ENCODE data around the gene PACRG. TPM values are rescaled to one million over a fixed set of nuclear protein-coding genes. Genes with fewer than 3 reads are reported as not detected.

Gene PACRG
- total and polyA plus RNA-seq, 2 of the 4 experiments (the other 2 are of a cell fraction): not detected

DNA sequence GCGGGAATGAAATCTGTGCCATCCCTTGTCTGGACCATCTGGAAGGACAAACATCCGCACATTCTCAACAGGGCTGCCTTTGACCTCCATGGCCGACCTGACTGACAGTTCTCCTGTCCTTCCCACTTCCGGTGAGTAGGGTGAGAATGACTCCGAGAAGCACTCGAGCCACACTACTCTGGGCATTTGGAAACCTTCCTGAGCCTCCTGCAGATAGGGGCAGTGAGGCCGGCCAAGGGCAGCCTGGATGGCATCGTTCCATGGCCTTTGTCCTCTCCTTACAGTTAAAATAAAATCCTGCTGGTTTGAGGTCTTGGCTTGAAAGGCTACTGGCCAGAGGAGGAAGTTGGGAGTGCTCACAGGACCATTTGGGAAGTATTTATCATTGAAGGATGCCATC is 615.8 kb downstream of the PACRG start:
- Histone ChIP-seq H3K4me3 (ENCODE audit: insufficient read depth, low read depth, low read length) (no peak overlapping the region), H3K79me1 (ENCODE audit: low read depth in 1 of 2, low read length in 2 of 2) (no peaks in the 10 kb centered on the region), H2BK120ac (ENCODE audit: low read depth, low read length) (no peak overlapping the region), H2AK5ac (ENCODE audit: low read depth, low read length) (no peak overlapping the region), H3K23ac (ENCODE audit: low read depth, low read length) (no peak overlapping the region), H4K8ac (ENCODE audit: low read depth in 2 of 2, low read length in 2 of 2) (no peak overlapping the region), H3K27ac (ENCODE audit: insufficient read depth, low read length) (no peak overlapping the region), H2BK15ac (ENCODE audit: low read depth, low read length) (no peak overlapping the region), H3K9me1 (ENCODE audit: insufficient read depth, low read length) (no peaks in the 10 kb centered on the region), H3K36me3 (ENCODE audit: control insufficient read depth, insufficient read depth, low read length) (no peaks in the 10 kb centered on the region), H2AK9ac (replicated peaks; ENCODE audit: low read depth, low read length, poor library complexity) (no peak overlapping the region), H4K20me1 (ENCODE audit: insufficient read depth, low read length) (no peaks in the 10 kb centered on the region), H4K5ac (ENCODE audit: low read depth, low read length) (no peak overlapping the region), H3K9me3 (ENCODE audit: control insufficient read depth, insufficient read depth, low read length) (peaks cover 2% of the 10 kb centered on the region; the same call in 1 of the 2 replicates), H3K4me1 (ENCODE audit: control insufficient read depth, insufficient read depth, low read length) (no peaks in the 10 kb centered on the region), H2AFZ (replicated peaks; ENCODE audit: low read length, poor library complexity) (no peak overlapping the region), H3K18ac (ENCODE audit: low read depth, low read length) (no peak overlapping the region), H2BK20ac (ENCODE audit: low read depth, low read length) (no peak overlapping the region), H3K4me2 (ENCODE audit: low read depth, low read length) (no peak overlapping the region), H3K9ac (ENCODE audit: low read depth, low read length) (no peak overlapping the region), H3K14ac (replicated peaks; ENCODE audit: low read depth, low read length) (no peak overlapping the region), H2BK5ac (ENCODE audit: low read depth, low read length, poor library complexity, severe bottlenecking) (no peak overlapping the region), H4K91ac (ENCODE audit: insufficient read depth, low read depth, low read length) (no peak overlapping the region), H3K4ac (ENCODE audit: low read depth, low read length) (no peak overlapping the region), H3K27me3 (ENCODE audit: control insufficient read depth, insufficient read depth, low read length) (no peaks in the 10 kb centered on the region), H3K56ac (ENCODE audit: extremely low read depth, insufficient read depth, low read length) (no peak overlapping the region)
- ATAC-seq (ENCODE audit: low read depth) (no peak), DNase-seq (no peak)
- WGBS, 2 experiments (ENCODE audit: extremely low coverage in 2 of 2, insufficient read length in 1 of 2): 80% methylated on average over 1 of the region's 8 CpGs; no CpG with 5 or more reads in 1 of the 2 experiments
- TF ChIP-seq SMC3 (IDR thresholded peaks at IDR 0.05; ENCODE audit: low read depth, low read length): no peak
- intact Hi-C loops (cut with micrococcal nuclease) (no loop called here), dilution Hi-C loops (cut with HindIII; ENCODE audit: low sequenced_read_pairs, unreplicated experiment) (no loop called here), in situ Hi-C loops (cut with MboI; ENCODE audit: low sequenced_read_pairs) (no loop called here)
- ChIA-PET CTCF (no interaction called here), POLR2A (ENCODE audit: unreplicated experiment) (no interaction called here)
- no TSS peak for BruUV-seq (replicated peaks)
